Non-pigmented ciliary epithelial cell (primary cell): ENCODE results near the gene NRIP1.
A peak's percentile ranks its signal among the peaks of the same experiment; 100 is the strongest.
"Not testable (repeated sequence)": the region's sequence is repeated elsewhere in the genome, so short reads cannot be mapped to it uniquely, and the experiment has no call there.

Source experiments
- DNase-seq: peaks from one replicate; pipeline ENCODE4 v3.0.0-alpha.2; 2010; ENCODE audit warnings: low read depth

The NRIP1 gene

DNA sequence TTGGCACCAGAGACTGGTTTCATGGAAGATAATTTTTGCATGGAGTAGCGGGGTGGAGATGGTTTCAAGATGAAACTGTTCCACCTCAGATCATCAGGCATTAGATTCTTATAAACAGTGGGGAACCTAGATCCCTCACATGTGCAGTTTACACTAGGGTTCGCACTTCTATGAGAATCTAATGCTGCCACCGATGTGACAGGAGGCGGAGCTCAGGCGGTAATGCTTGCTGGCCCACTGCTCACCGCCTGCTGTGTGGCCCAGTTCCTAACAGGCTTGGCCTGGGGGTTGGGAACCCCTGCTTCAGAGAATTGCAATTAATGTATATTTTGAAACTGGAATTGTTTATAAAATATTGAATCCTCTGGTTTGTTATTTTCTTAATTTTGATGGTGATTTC lies 92.1 kb downstream of the NRIP1 start:
- DNase-seq = no peak

- no peak for DNase-seq
These were observed 96.0 kb downstream of the NRIP1 start for GRCh38 chr21:14968821-14969220.

GRCh38 chr21:14968029-14968428 lies 96.8 kb downstream of the NRIP1 start:
- no peak for DNase-seq

DNA sequence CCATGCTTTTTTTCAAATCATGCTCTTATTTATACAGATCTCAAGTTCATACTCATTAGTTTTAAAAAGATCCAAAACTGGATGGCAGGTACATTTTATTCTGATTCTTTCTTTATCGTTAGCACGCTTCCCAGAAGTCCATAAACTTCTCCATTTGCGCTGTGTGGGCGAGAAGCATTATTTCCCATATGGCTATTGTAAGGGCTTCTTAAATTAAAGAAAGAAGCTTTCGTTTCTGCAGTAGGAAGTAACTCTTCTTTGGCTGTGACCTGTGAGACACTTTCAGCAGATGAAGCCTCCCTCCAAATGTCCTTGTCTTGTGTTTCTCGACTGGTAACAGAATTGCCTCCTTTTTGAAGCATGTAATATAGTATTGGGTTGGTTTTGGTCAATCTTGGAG lies 100.2 kb downstream of the NRIP1 start:
- no peak for DNase-seq

GRCh38 chr21:14962217-14962616 lies 102.6 kb downstream of the NRIP1 start:
- DNase-seq = no peak

DNA sequence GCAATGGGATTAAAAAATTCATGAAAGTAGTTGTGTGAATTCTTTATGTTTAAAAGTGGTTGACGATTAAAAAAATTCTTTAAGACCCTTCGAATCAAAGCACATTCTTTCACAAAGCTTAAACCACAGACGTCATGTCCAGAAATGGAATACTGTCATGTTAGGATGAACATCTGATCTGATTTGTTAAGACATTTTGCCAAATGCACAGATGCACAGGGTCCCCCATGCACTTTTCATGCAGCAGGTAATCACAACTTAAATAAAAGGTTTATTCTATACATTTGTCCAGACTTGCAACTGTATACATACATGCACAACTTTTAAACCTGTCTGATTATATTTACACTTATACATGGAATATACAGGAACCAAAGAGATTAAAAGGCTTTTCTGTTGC lies 103.3 kb downstream of the NRIP1 start:
- no peak for DNase-seq

GRCh38 chr21:14959343-14959742 lies 105.5 kb downstream of the NRIP1 start:
- no peak for DNase-seq

GRCh38 chr21:14957836-14958235 lies 107.0 kb downstream of the NRIP1 start:
- no peak for DNase-seq

DNA sequence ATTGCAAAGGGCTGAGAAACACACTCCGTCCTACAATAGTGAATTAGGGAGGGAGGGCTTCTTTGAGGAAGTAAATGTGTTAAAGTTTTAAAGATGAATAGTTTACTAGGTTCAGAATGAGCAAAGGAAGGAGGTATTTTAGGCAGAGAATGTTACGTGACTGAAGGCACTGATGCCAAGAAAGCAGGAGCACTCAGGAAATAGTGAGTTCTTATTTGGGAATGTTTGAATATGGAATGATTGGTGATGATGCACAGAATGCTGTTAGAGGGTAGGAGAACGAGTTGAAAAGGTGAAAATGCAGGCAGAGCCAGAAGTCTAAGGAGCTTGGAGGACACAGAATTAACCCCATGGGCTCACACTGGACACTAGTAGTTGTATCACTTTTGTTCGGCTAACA lies 108.0 kb downstream of the NRIP1 start:
- peak; percentile 55 for DNase-seq

GRCh38 chr21:14955936-14956520 lies 108.8 kb downstream of the NRIP1 start:
- DNase-seq = no peak

DNA sequence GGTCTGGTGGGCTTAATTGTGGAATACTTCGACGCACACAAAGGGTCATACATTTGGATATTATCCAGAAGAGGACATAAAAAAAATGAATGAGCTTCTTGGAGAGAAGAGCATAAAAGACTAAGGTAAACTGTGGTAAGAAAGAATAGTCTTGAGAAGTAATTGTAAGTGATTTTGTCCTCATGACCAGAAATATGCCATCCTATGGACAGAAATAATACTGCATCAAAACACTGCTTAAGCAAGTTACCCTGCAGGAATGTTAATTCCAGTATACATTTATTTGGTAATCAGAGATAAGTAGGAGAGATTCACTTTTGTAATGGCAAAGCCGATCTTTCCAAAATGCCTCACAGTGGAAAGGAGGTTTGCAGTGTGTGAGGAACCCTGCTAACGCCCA lies 111.9 kb downstream of the NRIP1 start:
- no peak for DNase-seq

GRCh38 chr21:14949603-14950002 lies 115.2 kb downstream of the NRIP1 start:
- DNase-seq = no peak

- DNase-seq = no peak
These were observed 117.1 kb downstream of the NRIP1 start for GRCh38 chr21:14947613-14948160.

DNA sequence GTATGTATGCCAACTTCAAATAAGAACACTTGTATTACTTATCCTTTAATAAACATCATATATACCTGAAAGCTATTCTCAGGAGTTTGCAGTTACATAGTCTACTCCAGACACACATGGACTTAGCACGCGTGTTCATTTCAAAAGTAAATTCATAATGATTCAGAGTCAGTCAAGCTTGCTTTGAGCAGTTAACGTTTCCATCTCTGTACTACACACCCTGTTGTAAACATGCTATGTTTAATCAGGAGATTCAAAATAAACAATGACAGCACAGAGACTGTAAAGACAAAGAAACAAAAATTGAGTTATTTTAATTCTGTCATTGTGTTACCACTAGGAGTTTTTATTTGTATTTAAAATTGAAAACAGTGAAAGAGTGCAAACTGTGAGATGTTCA lies 119.6 kb downstream of the NRIP1 start:
- DNase-seq = no peak

DNA sequence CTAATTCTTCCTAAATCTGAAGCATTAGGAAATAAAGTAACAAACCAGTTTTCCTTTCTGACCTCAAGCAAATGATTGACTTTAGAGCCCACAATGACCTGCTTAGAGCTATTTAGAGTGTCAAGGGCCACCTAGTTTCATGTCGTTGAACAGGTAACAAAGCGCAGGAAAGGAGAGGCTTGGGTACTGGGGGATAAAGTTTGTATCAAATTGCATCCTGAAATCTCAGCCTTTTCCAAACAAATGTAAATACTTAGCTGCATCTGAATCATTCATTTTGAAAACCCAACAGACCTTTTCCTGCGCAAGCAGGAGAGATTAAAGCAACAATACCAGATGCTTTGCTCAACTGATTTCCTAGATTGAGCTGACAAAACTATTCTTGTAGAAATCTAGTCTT lies 121.2 kb downstream of the NRIP1 start:
- DNase-seq = no peak

DNA sequence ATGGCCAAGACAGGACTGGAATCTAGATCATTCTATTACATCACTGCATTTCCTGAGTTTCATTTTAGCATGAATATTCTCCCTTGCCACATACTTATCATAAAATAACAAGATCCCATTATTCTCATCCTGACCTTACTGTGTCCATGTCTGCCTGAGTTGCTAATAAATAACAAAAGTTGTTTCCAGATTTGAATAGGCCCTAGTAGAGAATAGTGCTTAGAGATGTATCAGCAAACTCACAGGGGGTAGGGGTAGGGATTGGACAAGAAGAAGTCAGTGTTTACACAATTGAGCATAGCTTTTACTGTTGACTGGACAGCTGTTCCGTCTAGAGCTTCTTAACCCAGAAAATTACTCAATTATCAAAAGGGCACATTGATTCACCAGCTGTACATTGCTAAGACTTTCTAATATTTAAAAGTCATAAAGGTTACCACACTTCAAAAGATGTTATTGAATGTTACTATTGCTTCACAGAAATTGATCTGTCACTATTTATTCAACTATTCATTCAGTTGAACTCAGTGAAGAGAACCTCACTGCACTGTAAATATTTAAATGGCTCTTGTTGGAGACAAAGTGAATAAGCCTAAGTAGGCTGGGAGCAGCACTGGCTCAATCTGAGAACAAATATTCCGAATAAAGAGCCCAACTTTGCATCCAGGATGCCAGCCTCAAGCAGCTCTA lies 121.9 kb downstream of the NRIP1 start:
- peak; percentile 51 for DNase-seq

- not testable (repeated sequence) for DNase-seq
These were observed 137.5 kb downstream of the NRIP1 start for GRCh38 chr21:14927324-14927723.

DNA sequence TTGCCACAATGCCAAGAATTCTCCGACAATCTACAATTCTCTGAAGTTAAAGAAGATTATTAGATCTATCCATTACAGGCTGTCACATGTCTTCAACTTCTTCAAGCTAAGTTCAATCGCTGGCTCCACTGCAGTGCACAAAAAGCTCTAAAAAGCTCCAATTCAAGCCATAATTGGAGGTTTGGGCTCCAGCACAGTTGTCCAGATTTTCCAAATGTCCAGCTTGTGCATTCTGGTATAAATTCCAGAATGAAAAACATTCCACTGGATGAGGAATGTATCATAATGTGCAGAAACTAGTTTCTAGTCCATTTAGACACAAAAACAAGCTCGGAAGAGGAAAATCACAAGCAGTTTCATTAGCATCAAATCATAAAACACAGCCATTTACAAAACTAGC lies 138.6 kb downstream of the NRIP1 start:
- DNase-seq = no peak

- DNase-seq = no peak
These were observed 141.3 kb downstream of the NRIP1 start for GRCh38 chr21:14923468-14923867.

DNA sequence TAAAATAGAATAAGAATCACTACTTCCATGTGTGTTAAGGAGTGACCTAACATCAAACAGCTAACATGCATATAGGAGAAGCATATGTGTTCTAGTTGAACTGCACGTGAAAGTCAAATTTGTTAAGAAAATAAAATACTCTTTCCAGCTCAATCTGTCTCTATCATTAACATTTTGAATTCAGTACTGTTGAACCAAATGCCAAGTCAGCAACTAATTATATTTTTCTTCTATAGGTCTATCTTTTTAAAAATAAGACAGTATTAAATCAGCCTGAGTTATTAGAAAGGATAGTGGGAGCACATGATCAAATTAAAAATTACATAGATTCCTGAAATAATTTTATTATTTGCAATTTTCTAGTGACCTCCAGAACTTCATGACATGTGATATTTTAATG lies 141.8 kb downstream of the NRIP1 start:
- DNase-seq = no peak

DNA sequence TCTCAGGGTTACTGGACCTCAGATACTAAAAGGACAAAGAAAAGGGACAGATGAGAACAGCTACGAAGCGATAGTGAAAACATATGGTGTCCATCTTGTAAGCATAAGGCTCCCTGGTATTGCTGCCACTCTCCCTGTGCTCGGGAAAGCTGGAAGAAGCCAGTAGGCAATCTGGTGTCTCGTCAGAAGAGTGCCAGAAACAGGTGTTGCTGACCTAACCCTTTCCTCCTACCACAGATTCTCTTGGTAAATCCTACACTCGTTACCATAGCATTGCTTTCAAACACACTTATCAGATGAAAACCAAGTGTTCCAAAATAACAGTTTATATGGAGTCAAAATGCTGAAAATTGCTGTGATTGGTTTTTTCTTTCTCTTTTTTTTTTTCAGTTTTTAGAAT lies 146.3 kb downstream of the NRIP1 start:
- no peak for DNase-seq

DNA sequence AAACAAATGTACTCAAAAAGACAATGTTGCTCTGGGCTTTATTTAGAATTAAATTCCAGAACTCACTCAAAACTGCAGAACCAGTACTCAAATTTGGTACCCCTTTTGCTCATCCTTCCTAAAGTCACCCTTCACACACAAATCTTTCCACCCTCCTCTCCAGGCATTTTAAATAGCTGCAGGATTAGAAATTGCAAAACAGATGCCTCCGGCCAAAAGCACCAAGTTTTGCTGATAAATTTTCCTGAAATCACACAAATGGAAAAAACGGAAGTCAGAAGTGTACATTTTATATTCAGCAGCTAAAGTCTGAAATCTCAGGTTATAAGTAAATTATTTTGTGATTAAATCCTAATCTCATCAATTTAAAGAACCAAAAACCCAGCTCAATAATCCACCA lies 147.0 kb downstream of the NRIP1 start:
- no peak for DNase-seq

DNA sequence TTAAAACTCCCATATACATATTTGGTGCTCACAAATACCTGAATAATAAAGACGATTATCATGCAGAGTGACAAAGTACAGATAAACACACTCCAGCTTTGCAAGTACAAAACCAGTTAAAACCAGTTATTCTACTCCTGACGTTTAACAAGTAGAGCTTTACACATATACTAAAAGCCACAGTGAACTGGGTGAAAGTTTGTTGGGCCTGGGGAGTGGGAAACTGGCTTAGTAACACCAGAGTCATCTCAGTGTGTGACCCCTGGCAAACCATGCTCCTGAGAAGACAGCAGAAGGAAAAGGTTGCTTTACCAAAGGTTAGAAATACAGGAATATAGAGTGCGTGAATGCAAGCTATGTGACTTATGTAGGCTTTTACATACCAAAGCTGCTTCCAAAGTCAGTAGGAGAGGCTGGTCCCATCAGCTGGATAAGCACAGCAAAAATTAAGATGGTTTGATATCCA lies 148.1 kb downstream of the NRIP1 start:
- DNase-seq = peak; percentile 44

DNA sequence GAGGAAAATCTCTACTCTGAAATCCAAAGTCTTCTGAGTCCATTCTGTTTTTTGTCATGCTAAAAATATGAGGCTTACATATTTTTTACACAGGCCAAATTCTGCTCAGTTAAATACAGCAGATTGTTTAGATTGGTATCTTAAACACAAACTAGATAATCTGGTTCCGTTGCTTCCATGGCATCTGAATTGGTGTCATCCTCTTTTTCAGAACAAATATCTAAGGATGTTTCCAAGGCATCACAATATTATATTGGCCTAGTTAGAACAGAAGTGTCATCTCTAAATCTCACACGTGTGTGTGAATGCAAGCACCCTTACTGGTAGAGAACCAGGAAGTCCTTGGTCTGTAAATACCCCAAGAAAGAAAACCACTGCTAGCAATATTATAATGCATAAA lies 151.2 kb downstream of the NRIP1 start:
- no peak for DNase-seq
